GM12892 (cell line): ENCODE results near the gene EGFL7.

ENCODE experiments used
- POLR2AphosphoS5 ChIP-seq: IDR thresholded peaks from 2 replicates; pipeline ENCODE4 v1.6.1; 2011; ENCODE audit warnings: low read depth, low read length, control low read depth
- TAF1 ChIP-seq: IDR thresholded peaks from 2 replicates; pipeline ENCODE4 v1.6.1; 2011; ENCODE audit warnings: low read depth, mild to moderate bottlenecking, control low read depth, low read length, borderline replicate concordance

- TF ChIP-seq POLR2AphosphoS5: no peak
- no peak for TF ChIP-seq TAF1
Measured at GRCh38 chr9:136668983-136669790, 6.5 kb downstream of the EGFL7 start.
